Measurements from ENCODE around the gene TNRC6C.

GRCh38 chr17:78089576-78090281 is 131.2 kb downstream of the TNRC6C start:
- TF ChIP-seq CTCF (IDR thresholded peaks at IDR 0.05; ENCODE audit: borderline replicate concordance, extremely low read depth, low read length, poor library complexity, severe bottlenecking) (no peak), EZH2 (IDR thresholded peaks at IDR 0.05; ENCODE audit: borderline replicate concordance, low read depth, low read length, severe bottlenecking) (no peak)
